ENCODE data around the gene ARHGAP31.
"Not testable (repeated sequence)": the region's sequence is repeated elsewhere in the genome, so short reads cannot be mapped to it uniquely, and the experiment has no call there.

Gene ARHGAP31

GRCh38 chr3:119293871-119294695 is at the start of gene ARHGAP31:
Gene ARHGAP31 (plus strand): TSS chr3:119294383. CDS start chr3:119294905, 522 bp downstream.
- no peak for FAIRE-seq

GRCh38 chr3:119245778-119246177 is 48.4 kb upstream of the ARHGAP31 start:
- no peak for FAIRE-seq

GRCh38 chr3:119255214-119255613 is 39.0 kb upstream of the ARHGAP31 start:
- no peak for FAIRE-seq

GRCh38 chr3:119257111-119257510 is 37.1 kb upstream of the ARHGAP31 start:
- FAIRE-seq, result no peak

- FAIRE-seq, result no peak
Observed at GRCh38 chr3:119257654-119258410, 36.4 kb upstream of the ARHGAP31 start.

- FAIRE-seq, result no peak
Observed at GRCh38 chr3:119258915-119259314, 35.3 kb upstream of the ARHGAP31 start.

- no peak for FAIRE-seq
Observed at GRCh38 chr3:119259821-119260220, 34.4 kb upstream of the ARHGAP31 start.

GRCh38 chr3:119261055-119261454 is 33.1 kb upstream of the ARHGAP31 start:
- no peak for FAIRE-seq

GRCh38 chr3:119270212-119270611 is 24.0 kb upstream of the ARHGAP31 start:
- FAIRE-seq, result not testable (repeated sequence)

- no peak for FAIRE-seq
Observed at GRCh38 chr3:119276680-119277079, 17.5 kb upstream of the ARHGAP31 start.

GRCh38 chr3:119279101-119279554 is 15.1 kb upstream of the ARHGAP31 start:
- no peak for FAIRE-seq

GRCh38 chr3:119279584-119280243 is 14.5 kb upstream of the ARHGAP31 start:
- no peak for FAIRE-seq

- no peak for FAIRE-seq
Observed at GRCh38 chr3:119288669-119289403, 5.3 kb upstream of the ARHGAP31 start.

- FAIRE-seq, result no peak
Observed at GRCh38 chr3:119289404-119289770, 4.8 kb upstream of the ARHGAP31 start.

- FAIRE-seq, result no peak
Observed at GRCh38 chr3:119290613-119291012, 3.6 kb upstream of the ARHGAP31 start.

GRCh38 chr3:119291062-119291700 is 3.0 kb upstream of the ARHGAP31 start:
- FAIRE-seq, result no peak

- no peak for FAIRE-seq
Observed at GRCh38 chr3:119292666-119293065, 1.5 kb upstream of the ARHGAP31 start.

- FAIRE-seq, result no peak
Observed at GRCh38 chr3:119293105-119293870, 895 bp upstream of the ARHGAP31 start.

GRCh38 chr3:119294696-119295671 is 801 bp downstream of the ARHGAP31 start:
- FAIRE-seq, result no peak
